Activated naive CD4-positive, alpha-beta T cell treated with anti-CD3 and anti-CD28 coated beads, Interleukin-2, amount 10 ng/mL, durations not matched to agents 7 days and 5 days (primary cell): Measurements from ENCODE around the gene ANOS1.
"Not testable (repeated sequence)": the region's sequence is repeated elsewhere in the genome, so short reads cannot be mapped to it uniquely, and the experiment has no call there.

Experiments used
- CTCF ChIA-PET: fragments of 350-600 bp; sonication (Branson Sonifier 250); formaldehyde crosslinking; loops from one replicate; lab custom pipeline; 2021; ENCODE audit warnings: antibody characterized with exemption; lab: Charles Lee
- DNase-seq: peaks from one replicate; pipeline ENCODE4 v3.0.0-alpha.2; 2020
- H3K27ac Mint-ChIP-seq: one replicate; pipeline ENCODE4 v1.8.0; 2021; ENCODE audit warnings: mild to moderate bottlenecking, moderate library complexity, mixed read lengths
- H3K27me3 Mint-ChIP-seq: one replicate; pipeline ENCODE4 v1.8.0; 2021; ENCODE audit warnings: mild to moderate bottlenecking, mixed read lengths
- H3K36me3 Mint-ChIP-seq: one replicate; pipeline ENCODE4 v1.8.0; 2021; ENCODE audit warnings: mixed read lengths
- H3K4me1 Mint-ChIP-seq: one replicate; pipeline ENCODE4 v1.8.0; 2021; ENCODE audit warnings: mixed read lengths
- H3K4me3 Mint-ChIP-seq: one replicate; pipeline ENCODE4 v1.8.0; 2021; ENCODE audit warnings: mild to moderate bottlenecking, moderate library complexity, mixed read lengths
- H3K9me3 Mint-ChIP-seq: one replicate; pipeline ENCODE4 v1.8.0; 2021; ENCODE audit warnings: mixed read lengths

The ANOS1 gene

DNA sequence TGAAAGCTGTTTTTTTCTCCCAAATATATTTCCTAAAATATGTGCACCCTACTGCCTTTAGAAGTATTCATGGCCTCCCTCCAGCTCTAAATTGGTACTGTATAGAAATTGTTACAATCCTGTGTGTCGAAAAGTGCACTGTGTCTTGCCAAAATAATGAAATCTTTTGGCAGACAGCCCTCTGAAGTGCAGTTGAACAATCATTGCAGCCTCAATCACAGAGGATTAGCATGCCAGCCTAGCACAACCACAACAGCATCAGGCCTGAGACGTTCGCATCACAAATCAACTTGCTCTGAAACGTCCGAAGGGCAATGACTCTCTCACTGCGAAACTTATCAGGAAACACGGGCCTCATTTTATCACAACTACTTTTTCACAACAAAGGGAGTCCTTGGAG is 99.0 kb downstream of the ANOS1 start:
- Mint-ChIP-seq H3K4me3 (no peak overlapping the region), H3K27me3 (no peaks in the 10 kb centered on the region), H3K9me3 (no peaks in the 10 kb centered on the region), H3K4me1 (no peaks in the 10 kb centered on the region), H3K27ac (no peak overlapping the region), H3K36me3 (no peaks in the 10 kb centered on the region)
- CTCF ChIA-PET: no interaction called here
- no peak for DNase-seq

- Mint-ChIP-seq H3K27me3 (no peaks in the 10 kb centered on the region), H3K4me1 (no peaks in the 10 kb centered on the region), H3K27ac (no peak overlapping the region), H3K9me3 (no peaks in the 10 kb centered on the region), H3K36me3 (no peaks in the 10 kb centered on the region), H3K4me3 (no peak overlapping the region)
- CTCF ChIA-PET: no interaction called here
- DNase-seq: no peak
Measured at GRCh38 chrX:8629871-8630270, 102.1 kb downstream of the ANOS1 start.

- Mint-ChIP-seq H3K9me3 (no peaks in the 10 kb centered on the region), H3K27me3 (no peaks in the 10 kb centered on the region), H3K27ac (no peak overlapping the region), H3K36me3 (no peaks in the 10 kb centered on the region), H3K4me1 (no peaks in the 10 kb centered on the region), H3K4me3 (no peak overlapping the region)
- CTCF ChIA-PET: no interaction called here
- DNase-seq: no peak
Measured at GRCh38 chrX:8627796-8628195, 104.1 kb downstream of the ANOS1 start.

DNA sequence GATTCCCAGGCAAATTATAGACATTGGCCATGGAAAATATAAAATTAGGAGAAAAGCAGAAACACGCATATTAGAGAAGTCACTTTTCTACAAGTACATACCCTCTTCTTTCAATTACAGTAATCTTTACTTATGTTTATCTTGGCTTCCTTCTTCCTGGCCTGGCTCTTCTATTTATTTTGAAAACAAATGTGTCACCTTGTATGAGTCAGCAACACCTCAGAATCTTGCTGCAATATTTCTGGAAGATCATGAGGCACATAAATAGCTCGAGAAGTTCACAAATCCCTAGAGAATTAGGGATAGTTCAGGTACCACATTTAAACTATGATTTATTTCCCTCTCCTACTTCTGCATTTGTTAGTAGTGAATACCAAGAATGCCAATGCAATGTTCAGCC is 124.6 kb downstream of the ANOS1 start:
- no peak for DNase-seq
- H3K36me3 Mint-ChIP-seq: no peaks in the 10 kb centered on the region
- CTCF ChIA-PET: no interaction called here
- no peak overlapping the region for H3K4me3 Mint-ChIP-seq
- H3K4me1 Mint-ChIP-seq: no peaks in the 10 kb centered on the region
- no peaks in the 10 kb centered on the region for H3K27me3 Mint-ChIP-seq
- no peaks in the 10 kb centered on the region for H3K9me3 Mint-ChIP-seq
- H3K27ac Mint-ChIP-seq: no peak overlapping the region

- Mint-ChIP-seq H3K36me3 (no peaks in the 10 kb centered on the region), H3K27me3 (no peaks in the 10 kb centered on the region), H3K4me3 (no peak overlapping the region), H3K27ac (no peak overlapping the region), H3K9me3 (no peaks in the 10 kb centered on the region), H3K4me1 (no peaks in the 10 kb centered on the region)
- no peak for DNase-seq
- CTCF ChIA-PET: no interaction called here
Measured at GRCh38 chrX:8604131-8604530, 127.8 kb downstream of the ANOS1 start.

DNA sequence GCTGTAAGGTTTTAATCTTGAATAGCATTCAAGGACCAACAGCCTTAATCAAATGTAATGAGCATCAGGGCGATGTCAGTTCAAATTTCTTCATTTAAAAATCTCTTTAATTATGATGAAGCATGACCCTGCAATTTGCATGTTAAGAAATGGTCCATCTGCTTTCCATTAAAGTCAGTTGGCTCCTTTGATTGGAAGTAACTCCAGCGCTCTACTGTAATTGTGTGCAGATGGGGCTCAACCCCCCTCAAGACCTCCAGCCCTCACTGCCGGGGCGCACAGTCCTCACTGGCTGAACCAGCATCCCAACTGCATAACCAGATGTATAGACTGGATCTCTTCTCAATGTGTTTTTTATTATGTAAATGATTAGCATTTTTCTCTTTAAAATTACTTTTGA is 140.4 kb downstream of the ANOS1 start:
- H3K4me1 Mint-ChIP-seq: no peaks in the 10 kb centered on the region
- H3K9me3 Mint-ChIP-seq: no peaks in the 10 kb centered on the region
- H3K4me3 Mint-ChIP-seq: no peak overlapping the region
- CTCF ChIA-PET: no interaction called here
- DNase-seq: no peak
- no peak overlapping the region for H3K27ac Mint-ChIP-seq
- H3K27me3 Mint-ChIP-seq: no peaks in the 10 kb centered on the region
- H3K36me3 Mint-ChIP-seq: no peaks in the 10 kb centered on the region

- CTCF ChIA-PET: no interaction called here
- no peak overlapping the region for H3K4me3 Mint-ChIP-seq
Measured at GRCh38 chrX:8586953-8587352, 145.0 kb downstream of the ANOS1 start.

GRCh38 chrX:8579602-8580001 is 152.3 kb downstream of the ANOS1 start:
- no peak for DNase-seq
- no peak overlapping the region for H3K27ac Mint-ChIP-seq
- CTCF ChIA-PET: no interaction called here
- H3K4me3 Mint-ChIP-seq: no peak overlapping the region
- no peaks in the 10 kb centered on the region for H3K9me3 Mint-ChIP-seq
- no peaks in the 10 kb centered on the region for H3K36me3 Mint-ChIP-seq
- no peaks in the 10 kb centered on the region for H3K27me3 Mint-ChIP-seq
- no peaks in the 10 kb centered on the region for H3K4me1 Mint-ChIP-seq

More at GRCh38 chrX:8586953-8587352, 145.0 kb downstream of the ANOS1 start:
- Mint-ChIP-seq H3K27me3 (no peaks in the 10 kb centered on the region), H3K36me3 (no peaks in the 10 kb centered on the region), H3K27ac (no peak overlapping the region), H3K9me3 (no peaks in the 10 kb centered on the region), H3K4me1 (no peaks in the 10 kb centered on the region)
- no peak for DNase-seq

GRCh38 chrX:8576821-8577220 is 155.1 kb downstream of the ANOS1 start:
- peaks cover 2% of the 10 kb centered on the region for H3K9me3 Mint-ChIP-seq
- CTCF ChIA-PET: no interaction called here

DNA sequence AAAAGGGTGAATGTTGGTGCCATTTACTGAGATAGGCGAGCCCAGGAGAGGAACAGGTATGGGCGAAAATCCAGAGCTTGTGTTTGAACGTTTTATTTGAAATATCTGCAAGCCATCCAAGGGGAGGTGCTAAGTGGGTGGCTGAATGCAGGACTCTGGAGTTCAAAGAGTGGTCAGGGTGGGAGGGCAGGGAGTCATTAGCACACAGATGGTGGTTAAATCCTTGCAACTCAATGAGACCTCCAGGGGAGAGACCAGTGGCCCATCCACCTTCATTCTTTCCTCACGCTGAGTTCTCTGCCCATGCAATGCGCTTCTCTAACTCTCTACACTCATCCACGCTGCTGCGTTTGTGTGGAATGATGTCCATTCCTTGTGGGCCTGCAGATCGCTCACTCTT is 166.2 kb downstream of the ANOS1 start:
- no peaks in the 10 kb centered on the region for H3K27me3 Mint-ChIP-seq
- no peaks in the 10 kb centered on the region for H3K4me1 Mint-ChIP-seq
- H3K9me3 Mint-ChIP-seq: no peaks in the 10 kb centered on the region
- DNase-seq: no peak
- no peak overlapping the region for H3K27ac Mint-ChIP-seq
- CTCF ChIA-PET: no interaction called here
- H3K36me3 Mint-ChIP-seq: no peaks in the 10 kb centered on the region
- no peak overlapping the region for H3K4me3 Mint-ChIP-seq

More at GRCh38 chrX:8576821-8577220, 155.1 kb downstream of the ANOS1 start:
- no peaks in the 10 kb centered on the region for H3K36me3 Mint-ChIP-seq
- H3K27me3 Mint-ChIP-seq: no peaks in the 10 kb centered on the region
- no peak overlapping the region for H3K27ac Mint-ChIP-seq
- no peak overlapping the region for H3K4me3 Mint-ChIP-seq
- DNase-seq: no peak
- no peaks in the 10 kb centered on the region for H3K4me1 Mint-ChIP-seq

- Mint-ChIP-seq H3K4me1 (no peaks in the 10 kb centered on the region), H3K4me3 (no peak overlapping the region), H3K27ac (no peak overlapping the region), H3K9me3 (no peaks in the 10 kb centered on the region), H3K36me3 (no peaks in the 10 kb centered on the region), H3K27me3 (no peaks in the 10 kb centered on the region)
- CTCF ChIA-PET: no interaction called here
- no peak for DNase-seq
Measured at GRCh38 chrX:8548446-8548845, 183.5 kb downstream of the ANOS1 start.

DNA sequence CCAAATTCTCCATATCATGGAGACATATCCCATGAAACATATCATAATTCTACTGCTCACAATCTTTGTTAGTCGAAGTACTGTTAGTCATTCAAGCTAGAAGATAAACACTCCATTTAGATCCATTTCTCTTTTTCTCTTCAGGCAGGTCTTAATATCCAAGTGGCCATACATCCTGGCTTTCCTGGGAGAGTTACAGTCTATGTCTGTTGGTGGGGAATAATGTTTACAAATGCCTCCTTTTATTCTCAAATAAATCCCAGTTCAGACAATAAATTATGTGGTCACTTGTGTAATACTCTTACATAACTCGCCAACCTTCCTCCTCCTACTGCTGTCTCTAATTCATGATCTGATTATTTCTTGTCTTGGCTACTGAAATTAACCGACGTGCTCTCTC is 185.2 kb downstream of the ANOS1 start:
- Mint-ChIP-seq H3K27me3 (no peaks in the 10 kb centered on the region), H3K36me3 (no peaks in the 10 kb centered on the region), H3K9me3 (no peaks in the 10 kb centered on the region), H3K27ac (no peak overlapping the region), H3K4me1 (no peaks in the 10 kb centered on the region), H3K4me3 (no peak overlapping the region)
- no peak for DNase-seq
- CTCF ChIA-PET: no interaction called here

- Mint-ChIP-seq H3K4me1 (no peaks in the 10 kb centered on the region), H3K36me3 (no peaks in the 10 kb centered on the region), H3K4me3 (no peak overlapping the region), H3K27me3 (no peaks in the 10 kb centered on the region), H3K9me3 (no peaks in the 10 kb centered on the region), H3K27ac (no peak overlapping the region)
- DNase-seq: no peak
- CTCF ChIA-PET: no interaction called here
Measured at GRCh38 chrX:8520791-8521190, 211.1 kb downstream of the ANOS1 start.

DNA sequence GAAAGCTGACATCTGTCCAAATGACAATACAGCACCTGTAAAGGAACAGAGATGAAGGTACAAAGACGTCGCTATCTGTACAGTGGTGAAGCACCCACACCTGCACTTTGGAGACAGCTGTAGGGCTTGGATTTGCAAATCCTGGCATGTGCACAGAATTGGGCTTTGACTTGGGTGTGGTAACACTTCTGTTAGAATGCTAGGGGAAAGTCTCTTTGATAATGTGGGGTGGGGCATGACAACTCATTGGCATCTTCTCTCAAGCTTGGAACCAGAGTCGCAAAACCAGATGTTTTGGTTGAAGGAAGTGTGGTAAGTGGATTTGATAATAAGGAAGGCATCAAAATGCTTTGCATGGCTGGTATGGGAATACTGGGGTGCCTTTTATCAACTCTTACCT is 211.8 kb downstream of the ANOS1 start:
- CTCF ChIA-PET: no interaction called here
- Mint-ChIP-seq H3K4me1 (no peaks in the 10 kb centered on the region), H3K4me3 (no peak overlapping the region), H3K27ac (no peak overlapping the region), H3K36me3 (no peaks in the 10 kb centered on the region), H3K9me3 (no peaks in the 10 kb centered on the region), H3K27me3 (no peaks in the 10 kb centered on the region)
- DNase-seq: no peak

- no peak for DNase-seq
- Mint-ChIP-seq H3K4me3 (no peak overlapping the region), H3K27me3 (no peaks in the 10 kb centered on the region), H3K4me1 (no peaks in the 10 kb centered on the region), H3K27ac (no peak overlapping the region), H3K36me3 (no peaks in the 10 kb centered on the region), H3K9me3 (no peaks in the 10 kb centered on the region)
- CTCF ChIA-PET: no interaction called here
Measured at GRCh38 chrX:8504451-8504850, 227.5 kb downstream of the ANOS1 start.

GRCh38 chrX:8502101-8502500 is 229.8 kb downstream of the ANOS1 start:
- not testable (repeated sequence) for H3K4me3 Mint-ChIP-seq

More at GRCh38 chrX:8502101-8502500, 229.8 kb downstream of the ANOS1 start:
- H3K27ac Mint-ChIP-seq, H3K27me3 Mint-ChIP-seq, DNase-seq, CTCF ChIA-PET, H3K9me3 Mint-ChIP-seq, H3K36me3 Mint-ChIP-seq, H3K4me1 Mint-ChIP-seq: not testable (repeated sequence)
